GM21576 (cell line): Measurements from ENCODE around the gene GORAB.

Source experiments
- ATAC-seq: cut with Tn5 transposase; IDR thresholded peaks from one replicate; pipeline ENCODE4 v1.9.1; 2021; ENCODE audit warnings: mild to moderate bottlenecking, moderate library complexity; ENCODE audit not compliant: unreplicated experiment

Gene GORAB

DNA sequence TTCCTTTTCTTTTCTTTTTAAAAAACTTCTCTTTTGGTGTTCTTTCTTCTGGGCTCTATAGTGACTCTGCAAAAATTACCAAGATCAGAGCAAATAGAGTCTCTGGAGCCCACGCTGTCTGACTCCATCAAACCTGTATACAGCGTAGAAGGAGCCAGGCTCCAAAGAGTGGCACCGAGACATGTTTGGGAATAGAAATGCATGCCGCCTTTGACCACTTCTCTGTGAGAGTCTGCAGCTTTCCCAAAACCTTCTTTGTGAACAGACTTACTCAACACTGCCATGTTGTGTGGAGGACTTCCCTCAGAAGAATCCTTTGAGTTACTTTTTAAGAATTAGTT lies 55.3 kb downstream of the GORAB start:
- ATAC-seq: no peak

GRCh38 chr1:170590921-170591705 lies 59.1 kb downstream of the GORAB start:
- ATAC-seq: no peak

- ATAC-seq: no peak
Measured at GRCh38 chr1:170592591-170593111, 60.7 kb downstream of the GORAB start.

DNA sequence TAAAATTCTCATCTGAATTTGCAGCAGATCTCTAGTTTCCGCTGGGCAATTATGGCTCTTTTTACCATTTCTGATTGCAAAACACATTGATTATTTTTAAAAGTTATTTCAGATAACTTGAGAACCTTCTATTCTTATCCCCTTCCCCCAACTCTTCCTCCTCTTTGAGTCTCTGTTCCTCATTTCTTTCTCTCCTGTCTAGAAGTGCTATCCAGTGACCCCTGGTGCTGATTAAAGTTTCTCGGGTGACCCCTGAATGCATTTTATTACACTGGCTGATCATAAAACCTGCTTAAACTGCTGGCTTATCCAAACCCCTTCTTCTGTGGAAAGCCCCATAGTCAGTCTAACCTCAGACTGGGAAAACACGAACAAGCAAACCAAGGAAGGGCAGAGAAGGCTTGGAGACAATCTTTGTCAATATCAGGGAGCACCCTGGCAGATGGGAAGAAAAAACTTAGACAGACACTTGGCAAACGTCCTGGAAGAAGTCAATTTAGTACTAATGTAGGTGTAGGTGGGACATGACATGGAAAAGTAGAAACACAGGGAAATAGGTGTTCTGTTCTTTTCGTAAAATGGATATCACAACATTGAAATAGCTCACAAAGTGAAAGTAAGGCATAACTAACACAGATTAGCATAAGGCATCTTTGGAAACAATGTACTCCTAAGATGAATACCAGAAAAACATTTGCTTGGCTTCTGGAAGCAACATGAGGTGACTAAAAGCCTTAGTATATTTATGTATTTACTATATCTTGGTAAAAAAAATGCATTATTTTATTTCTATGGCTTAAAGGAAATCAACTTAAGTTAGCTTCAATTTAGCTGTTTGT lies 61.4 kb downstream of the GORAB start:
- ATAC-seq: no peak

- no peak for ATAC-seq
Measured at GRCh38 chr1:170594066-170594626, 62.2 kb downstream of the GORAB start.

GRCh38 chr1:170596701-170597100 lies 64.7 kb downstream of the GORAB start:
- no peak for ATAC-seq

GRCh38 chr1:170598618-170599017 lies 66.7 kb downstream of the GORAB start:
- no peak for ATAC-seq

- ATAC-seq: no peak
Measured at GRCh38 chr1:170599033-170599432, 67.1 kb downstream of the GORAB start.

- no peak for ATAC-seq
Measured at GRCh38 chr1:170601866-170602265, 69.9 kb downstream of the GORAB start.
